OCI-LY7 (cell line): ENCODE measurements around the gene TBC1D1. TPM values are rescaled to one million over a fixed set of nuclear protein-coding genes. Genes with fewer than 3 reads are reported as not detected.

Experiments
- BruUV-seq: library from RNA; stranded (reverse); fragments of 400-500 nt; replicated peaks from 2 replicates; lab custom pipeline; 2021; lab: Mats Ljungman, UMichigan
- CTCF ChIA-PET: fragments of 300-600 bp; sonication (Branson Sonifier 250); formaldehyde crosslinking; loops from one replicate; lab custom pipeline; 2022; ENCODE audit warnings: antibody characterized with exemption; ENCODE audit not compliant: unreplicated experiment; lab: Charles Lee
- POLR2A ChIA-PET: fragments of 300-600 bp; sonication (Branson Sonifier 250); formaldehyde crosslinking; loops from one replicate; lab custom pipeline; 2022; ENCODE audit warnings: antibody characterized with exemption; lab: Charles Lee
- DNase-seq: peaks from one replicate; pipeline ENCODE4 v3.0.0-alpha.2; 2015; ENCODE audit warnings: low spot score
- H2AFZ ChIP-seq: fragments of 200-600 bp; sonication (generic), shearing (Covaris generic); 2 replicates; pipeline ENCODE4 v1.6.1; 2014; ENCODE audit warnings: mild to moderate bottlenecking, antibody characterized with exemption, low read length, moderate library complexity
- H3K27ac ChIP-seq: fragments of 200-600 bp; sonication (generic); 2 replicates; pipeline ENCODE4 v1.5.1; 2014; ENCODE audit warnings: mixed run types, low read depth, mild to moderate bottlenecking, moderate library complexity, low read length, inconsistent platforms; ENCODE audit not compliant: poor library complexity, severe bottlenecking
- H3K36me3 ChIP-seq: fragments of 200-600 bp; sonication (generic); 2 replicates; pipeline ENCODE4 v1.6.1; 2014; ENCODE audit warnings: mild to moderate bottlenecking, antibody characterized with exemption, low read length, moderate library complexity, mixed read lengths; ENCODE audit not compliant: insufficient read depth
- H3K4me1 ChIP-seq: fragments of 200-600 bp; sonication (generic); 2 replicates; pipeline ENCODE4 v1.5.1; 2014; ENCODE audit warnings: mild to moderate bottlenecking, low read length; ENCODE audit not compliant: insufficient read depth, poor library complexity, severe bottlenecking
- H3K4me2 ChIP-seq: fragments of 200-600 bp; sonication (generic); 2 replicates; pipeline ENCODE4 v1.6.1; 2014; ENCODE audit warnings: mild to moderate bottlenecking, low read length
- H3K4me3 ChIP-seq: fragments of 200-600 bp; sonication (generic); 2 replicates; pipeline ENCODE4 v1.5.1; 2014; ENCODE audit warnings: mild to moderate bottlenecking, low read depth, low read length; ENCODE audit not compliant: poor library complexity, severe bottlenecking
- H3K79me2 ChIP-seq: fragments of 200-600 bp; sonication (generic); 2 replicates; pipeline ENCODE4 v1.6.1; 2016; ENCODE audit warnings: low read depth, mild to moderate bottlenecking, low read length, moderate library complexity, mixed read lengths; ENCODE audit not compliant: insufficient read depth
- H3K9me2 ChIP-seq: fragments of 200-600 bp; sonication (generic); 2 replicates; pipeline ENCODE4 v1.6.1; 2016; ENCODE audit warnings: mild to moderate bottlenecking, low read length, mixed read lengths; ENCODE audit not compliant: insufficient read depth
- H3K9me3 ChIP-seq: fragments of 200-600 bp; sonication (generic); 2 replicates; pipeline ENCODE4 v1.6.1; 2014; ENCODE audit warnings: mild to moderate bottlenecking, mixed run types, low read length, mixed read lengths
- H4K20me1 ChIP-seq: fragments of 200-600 bp; sonication (generic); 2 replicates; pipeline ENCODE4 v1.6.1; 2014; ENCODE audit warnings: mild to moderate bottlenecking, antibody characterized with exemption, low read length, moderate library complexity, mixed read lengths; ENCODE audit not compliant: insufficient read depth
- CTCF ChIP-seq: fragments of 200-600 bp; sonication (generic); conservative IDR thresholded peaks from 2 replicates; pipeline ENCODE4 v1.5.1; 2014; ENCODE audit warnings: mild to moderate bottlenecking, antibody characterized with exemption, low read length, moderate library complexity, mixed read lengths
- EZH2phosphoT487 ChIP-seq: fragments of 200-600 bp; sonication (generic); IDR thresholded peaks from 2 replicates; pipeline ENCODE4 v1.6.1; 2018; ENCODE audit warnings: low read depth, borderline replicate concordance, mild to moderate bottlenecking, mixed run types, antibody characterized with exemption, low read length, moderate library complexity, mixed read lengths
- intact Hi-C: fragments of 100-400 bp; cut with micrococcal nuclease; formaldehyde crosslinking; loops from one replicate; pipeline ENCODE4 v1.10.0; 2022; ENCODE audit not compliant: unreplicated experiment
- total RNA-seq, 2 experiments: library from RNA; depleted of rRNA in 1 of 2; stranded (reverse); fragments of >200 nt in 1 of 2; shearing (Covaris generic) in 1 of 2; gene quantifications; 2 replicates each; pipeline ENCODE4 v1.2.3, GENCODE V29; 2014 to 2022

Gene TBC1D1
- total RNA-seq, 2 experiments from 2014 or later = 539 to 545 TPM

DNA sequence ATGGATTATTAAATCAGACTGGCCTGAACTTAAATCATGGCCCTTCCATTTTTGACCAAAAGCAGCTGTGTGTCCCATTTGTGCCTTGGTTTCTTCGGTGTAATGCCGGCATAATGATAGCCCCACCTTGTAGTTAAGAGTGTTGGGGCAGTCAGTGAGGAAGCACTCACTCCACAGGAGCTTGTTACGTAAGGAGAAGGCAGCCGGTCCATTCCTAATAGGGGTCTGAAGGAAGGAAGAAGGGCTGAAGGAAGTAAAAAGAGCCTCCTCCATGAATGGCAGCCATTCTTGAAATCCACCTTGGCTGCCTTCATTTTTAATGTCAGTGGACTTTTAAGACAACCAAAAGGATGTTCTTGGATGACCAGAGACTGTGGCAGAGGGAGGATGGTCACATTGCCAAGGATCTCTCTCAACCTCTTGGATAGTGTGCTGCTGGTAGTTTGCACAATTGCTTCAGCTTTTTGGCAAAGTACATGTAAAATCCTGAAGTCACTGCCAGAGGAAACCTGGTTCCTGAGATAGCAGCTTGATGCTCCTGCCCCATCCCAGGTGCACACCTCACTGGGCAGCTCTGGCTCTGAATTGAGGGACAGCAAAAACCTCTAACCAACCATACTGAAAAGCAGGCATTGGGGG lies 182.8 kb downstream of the TBC1D1 start:
- no peak overlapping the region for H3K4me2 ChIP-seq
- CTCF ChIA-PET = no interaction called here
- POLR2A ChIA-PET = interaction anchor here (0.7 kb wide), 1 partner anchor 9 kb away, joined by 3 read pairs; no protein-coding TSS in a partner anchor

GRCh38 chr4:38075370-38076152 lies 184.7 kb downstream of the TBC1D1 start:
- no peak for DNase-seq
- H3K4me2 ChIP-seq = no peak overlapping the region
- no peak overlapping the region for H3K27ac ChIP-seq
- peaks cover 4% of the 10 kb centered on the region; the same call in 1 of the 2 replicates for H3K79me2 ChIP-seq
- POLR2A ChIA-PET = no interaction called here
- no peak overlapping the region for H2AFZ ChIP-seq
- H3K4me1 ChIP-seq = peaks cover 6% of the 10 kb centered on the region
- CTCF ChIA-PET = no interaction called here
- intact Hi-C loops = no loop called here
- H3K4me3 ChIP-seq = no peak overlapping the region
- no peaks in the 10 kb centered on the region for H4K20me1 ChIP-seq
- TF ChIP-seq CTCF = no peak
- no peak for TF ChIP-seq EZH2phosphoT487
- no TSS peak for BruUV-seq
- peaks cover 100% of the 10 kb centered on the region for H3K36me3 ChIP-seq
- H3K9me2 ChIP-seq = no peaks in the 10 kb centered on the region
- no peaks in the 10 kb centered on the region for H3K9me3 ChIP-seq

More for the DNA sequence above, 182.8 kb downstream of the TBC1D1 start:
- Histone ChIP-seq H3K4me1 (peaks cover 6% of the 10 kb centered on the region), H2AFZ (no peak overlapping the region), H3K79me2 (peaks cover 4% of the 10 kb centered on the region; the same call in 1 of the 2 replicates), H4K20me1 (no peaks in the 10 kb centered on the region), H3K4me3 (no peak overlapping the region), H3K36me3 (peaks cover 100% of the 10 kb centered on the region), H3K27ac (no peak overlapping the region), H3K9me3 (no peaks in the 10 kb centered on the region), H3K9me2 (no peaks in the 10 kb centered on the region)
- BruUV-seq = no TSS peak
- intact Hi-C loops = no loop called here
- DNase-seq = no peak
- TF ChIP-seq CTCF (no peak), EZH2phosphoT487 (no peak)
